ENCODE data around the gene ATP2B3. TPM values are rescaled to one million over a fixed set of nuclear protein-coding genes. Genes with fewer than 3 reads are reported as not detected.

The ATP2B3 gene
- total and polyA plus RNA-seq, 2 experiments from 2014 or later: 0.17 TPM; not detected in 1

DNA sequence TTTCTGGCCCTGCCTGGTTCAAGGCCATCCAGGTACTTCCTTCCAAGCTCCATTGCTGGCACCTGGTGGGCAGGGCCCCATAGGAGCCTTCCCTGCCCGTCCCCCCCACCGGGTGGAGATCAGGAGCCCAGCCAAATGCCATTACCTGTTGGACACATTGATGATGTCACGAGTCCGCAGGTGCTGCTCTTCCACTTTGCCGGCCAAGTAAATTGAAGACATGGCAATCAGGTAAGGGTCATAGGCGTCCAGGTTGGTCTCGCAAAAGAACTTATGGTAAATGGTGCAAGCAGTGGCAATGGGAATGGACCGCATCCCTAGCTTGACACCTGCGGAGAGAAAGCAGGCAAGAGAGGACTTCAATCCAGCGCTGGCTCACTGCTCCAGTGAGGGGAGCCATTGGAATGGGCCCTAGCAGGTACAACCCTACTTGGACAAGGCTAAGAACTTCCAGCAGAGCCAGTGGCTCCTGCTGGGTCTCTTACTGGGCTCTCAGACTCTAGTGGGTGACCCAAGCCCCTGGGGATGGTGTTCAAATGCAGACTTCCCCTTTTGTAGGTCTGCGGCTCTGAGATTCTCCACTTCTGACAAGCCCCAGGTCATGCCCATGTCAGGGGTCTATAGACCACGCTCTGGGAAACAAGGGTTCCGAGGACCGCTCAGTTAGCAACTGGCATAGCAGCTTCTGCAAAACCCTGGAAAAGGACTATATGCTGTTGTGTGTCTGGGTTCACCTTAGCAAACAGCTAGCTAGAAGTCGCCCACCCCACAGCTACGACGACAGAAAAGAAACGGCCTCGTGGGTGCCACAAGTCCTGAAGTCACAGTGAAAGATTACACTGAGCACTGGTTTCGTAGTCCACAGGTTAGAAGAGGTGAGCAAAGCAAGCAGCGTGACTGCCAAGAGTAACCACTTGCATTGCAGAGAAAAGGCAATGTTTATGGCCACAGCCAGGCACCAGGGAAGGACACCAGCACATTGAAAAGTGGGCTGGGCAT is 78.7 kb downstream of the ATP2B3 start:
- no peaks in the 10 kb centered on the region for H3K9me2 ChIP-seq (ENCODE audit: insufficient read depth)
- Mint-ChIP-seq H3K4me3 (no peak overlapping the region; the same call in 2 of the 3 replicates), H3K27me3 (ENCODE audit: insufficient read depth, low read depth, poor library complexity) (no peaks in the 10 kb centered on the region), H3K27ac (no peak overlapping the region), H3K9me3 (no peaks in the 10 kb centered on the region), H3K4me1 (peaks cover 11% of the 10 kb centered on the region; the same call in 2 of the 3 replicates), H3K36me3 (ENCODE audit: low read depth) (peaks cover 5% of the 10 kb centered on the region; the same call in 2 of the 3 replicates)
- TF ChIP-seq ZNF331 (CRISPR knock-in tag; IDR thresholded peaks at IDR 0.05; ENCODE audit: low read depth) (no peak), POLR2AphosphoS5 (IDR thresholded peaks at IDR 0.05; ENCODE audit: low read depth) (no peak), ZNF114 (CRISPR knock-in tag; IDR thresholded peaks at IDR 0.05) (no peak), EZH2phosphoT487 (IDR thresholded peaks at IDR 0.05; ENCODE audit: unreplicated experiment) (no peak), STAT1 (IDR thresholded peaks at IDR 0.05; ENCODE audit: unreplicated experiment) (no peak), JUNB (IDR thresholded peaks at IDR 0.05; ENCODE audit: unreplicated experiment) (no peak), CREB1 (CRISPR knock-in tag; IDR thresholded peaks at IDR 0.05; ENCODE audit: low read depth) (no peak)
- TF ChIP-seq, protein P1, sequence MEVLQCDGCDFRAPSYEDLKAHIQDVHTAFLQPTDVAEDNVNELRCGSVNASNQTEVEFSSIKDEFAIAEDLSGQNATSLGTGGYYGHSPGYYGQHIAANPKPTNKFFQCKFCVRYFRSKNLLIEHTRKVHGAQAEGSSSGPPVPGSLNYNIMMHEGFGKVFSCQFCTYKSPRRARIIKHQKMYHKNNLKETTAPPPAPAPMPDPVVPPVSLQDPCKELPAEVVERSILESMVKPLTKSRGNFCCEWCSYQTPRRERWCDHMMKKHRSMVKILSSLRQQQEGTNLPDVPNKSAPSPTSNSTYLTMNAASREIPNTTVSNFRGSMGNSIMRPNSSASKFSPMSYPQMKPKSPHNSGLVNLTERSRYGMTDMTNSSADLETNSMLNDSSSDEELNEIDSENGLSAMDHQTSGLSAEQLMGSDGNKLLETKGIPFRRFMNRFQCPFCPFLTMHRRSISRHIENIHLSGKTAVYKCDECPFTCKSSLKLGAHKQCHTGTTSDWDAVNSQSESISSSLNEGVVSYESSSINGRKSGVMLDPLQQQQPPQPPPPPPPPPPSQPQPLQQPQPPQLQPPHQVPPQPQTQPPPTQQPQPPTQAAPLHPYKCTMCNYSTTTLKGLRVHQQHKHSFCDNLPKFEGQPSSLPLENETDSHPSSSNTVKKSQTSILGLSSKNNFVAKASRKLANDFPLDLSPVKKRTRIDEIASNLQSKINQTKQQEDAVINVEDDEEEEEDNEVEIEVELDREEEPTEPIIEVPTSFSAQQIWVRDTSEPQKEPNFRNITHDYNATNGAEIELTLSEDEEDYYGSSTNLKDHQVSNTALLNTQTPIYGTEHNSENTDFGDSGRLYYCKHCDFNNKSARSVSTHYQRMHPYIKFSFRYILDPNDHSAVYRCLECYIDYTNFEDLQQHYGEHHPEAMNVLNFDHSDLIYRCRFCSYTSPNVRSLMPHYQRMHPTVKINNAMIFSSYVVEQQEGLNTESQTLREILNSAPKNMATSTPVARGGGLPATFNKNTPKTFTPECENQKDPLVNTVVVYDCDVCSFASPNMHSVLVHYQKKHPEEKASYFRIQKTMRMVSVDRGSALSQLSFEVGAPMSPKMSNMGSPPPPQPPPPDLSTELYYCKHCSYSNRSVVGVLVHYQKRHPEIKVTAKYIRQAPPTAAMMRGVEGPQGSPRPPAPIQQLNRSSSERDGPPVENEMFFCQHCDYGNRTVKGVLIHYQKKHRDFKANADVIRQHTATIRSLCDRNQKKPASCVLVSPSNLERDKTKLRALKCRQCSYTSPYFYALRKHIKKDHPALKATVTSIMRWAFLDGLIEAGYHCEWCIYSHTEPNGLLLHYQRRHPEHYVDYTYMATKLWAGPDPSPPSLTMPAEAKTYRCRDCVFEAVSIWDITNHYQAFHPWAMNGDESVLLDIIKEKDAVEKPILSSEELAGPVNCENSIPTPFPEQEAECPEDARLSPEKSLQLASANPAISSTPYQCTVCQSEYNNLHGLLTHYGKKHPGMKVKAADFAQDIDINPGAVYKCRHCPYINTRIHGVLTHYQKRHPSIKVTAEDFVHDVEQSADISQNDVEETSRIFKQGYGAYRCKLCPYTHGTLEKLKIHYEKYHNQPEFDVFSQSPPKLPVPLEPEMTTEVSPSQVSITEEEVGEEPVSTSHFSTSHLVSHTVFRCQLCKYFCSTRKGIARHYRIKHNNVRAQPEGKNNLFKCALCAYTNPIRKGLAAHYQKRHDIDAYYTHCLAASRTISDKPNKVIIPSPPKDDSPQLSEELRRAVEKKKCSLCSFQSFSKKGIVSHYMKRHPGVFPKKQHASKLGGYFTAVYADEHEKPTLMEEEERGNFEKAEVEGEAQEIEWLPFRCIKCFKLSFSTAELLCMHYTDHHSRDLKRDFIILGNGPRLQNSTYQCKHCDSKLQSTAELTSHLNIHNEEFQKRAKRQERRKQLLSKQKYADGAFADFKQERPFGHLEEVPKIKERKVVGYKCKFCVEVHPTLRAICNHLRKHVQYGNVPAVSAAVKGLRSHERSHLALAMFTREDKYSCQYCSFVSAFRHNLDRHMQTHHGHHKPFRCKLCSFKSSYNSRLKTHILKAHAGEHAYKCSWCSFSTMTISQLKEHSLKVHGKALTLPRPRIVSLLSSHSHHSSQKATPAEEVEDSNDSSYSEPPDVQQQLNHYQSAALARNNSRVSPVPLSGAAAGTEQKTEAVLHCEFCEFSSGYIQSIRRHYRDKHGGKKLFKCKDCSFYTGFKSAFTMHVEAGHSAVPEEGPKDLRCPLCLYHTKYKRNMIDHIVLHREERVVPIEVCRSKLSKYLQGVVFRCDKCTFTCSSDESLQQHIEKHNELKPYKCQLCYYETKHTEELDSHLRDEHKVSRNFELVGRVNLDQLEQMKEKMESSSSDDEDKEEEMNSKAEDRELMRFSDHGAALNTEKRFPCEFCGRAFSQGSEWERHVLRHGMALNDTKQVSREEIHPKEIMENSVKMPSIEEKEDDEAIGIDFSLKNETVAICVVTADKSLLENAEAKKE (CRISPR knock-in tag; IDR thresholded peaks at IDR 0.05): no peak
- TF ChIP-seq, protein P2, sequence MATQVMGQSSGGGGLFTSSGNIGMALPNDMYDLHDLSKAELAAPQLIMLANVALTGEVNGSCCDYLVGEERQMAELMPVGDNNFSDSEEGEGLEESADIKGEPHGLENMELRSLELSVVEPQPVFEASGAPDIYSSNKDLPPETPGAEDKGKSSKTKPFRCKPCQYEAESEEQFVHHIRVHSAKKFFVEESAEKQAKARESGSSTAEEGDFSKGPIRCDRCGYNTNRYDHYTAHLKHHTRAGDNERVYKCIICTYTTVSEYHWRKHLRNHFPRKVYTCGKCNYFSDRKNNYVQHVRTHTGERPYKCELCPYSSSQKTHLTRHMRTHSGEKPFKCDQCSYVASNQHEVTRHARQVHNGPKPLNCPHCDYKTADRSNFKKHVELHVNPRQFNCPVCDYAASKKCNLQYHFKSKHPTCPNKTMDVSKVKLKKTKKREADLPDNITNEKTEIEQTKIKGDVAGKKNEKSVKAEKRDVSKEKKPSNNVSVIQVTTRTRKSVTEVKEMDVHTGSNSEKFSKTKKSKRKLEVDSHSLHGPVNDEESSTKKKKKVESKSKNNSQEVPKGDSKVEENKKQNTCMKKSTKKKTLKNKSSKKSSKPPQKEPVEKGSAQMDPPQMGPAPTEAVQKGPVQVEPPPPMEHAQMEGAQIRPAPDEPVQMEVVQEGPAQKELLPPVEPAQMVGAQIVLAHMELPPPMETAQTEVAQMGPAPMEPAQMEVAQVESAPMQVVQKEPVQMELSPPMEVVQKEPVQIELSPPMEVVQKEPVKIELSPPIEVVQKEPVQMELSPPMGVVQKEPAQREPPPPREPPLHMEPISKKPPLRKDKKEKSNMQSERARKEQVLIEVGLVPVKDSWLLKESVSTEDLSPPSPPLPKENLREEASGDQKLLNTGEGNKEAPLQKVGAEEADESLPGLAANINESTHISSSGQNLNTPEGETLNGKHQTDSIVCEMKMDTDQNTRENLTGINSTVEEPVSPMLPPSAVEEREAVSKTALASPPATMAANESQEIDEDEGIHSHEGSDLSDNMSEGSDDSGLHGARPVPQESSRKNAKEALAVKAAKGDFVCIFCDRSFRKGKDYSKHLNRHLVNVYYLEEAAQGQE (IDR thresholded peaks at IDR 0.05; ENCODE audit: unreplicated experiment): no peak
- TF ChIP-seq, protein P3, sequence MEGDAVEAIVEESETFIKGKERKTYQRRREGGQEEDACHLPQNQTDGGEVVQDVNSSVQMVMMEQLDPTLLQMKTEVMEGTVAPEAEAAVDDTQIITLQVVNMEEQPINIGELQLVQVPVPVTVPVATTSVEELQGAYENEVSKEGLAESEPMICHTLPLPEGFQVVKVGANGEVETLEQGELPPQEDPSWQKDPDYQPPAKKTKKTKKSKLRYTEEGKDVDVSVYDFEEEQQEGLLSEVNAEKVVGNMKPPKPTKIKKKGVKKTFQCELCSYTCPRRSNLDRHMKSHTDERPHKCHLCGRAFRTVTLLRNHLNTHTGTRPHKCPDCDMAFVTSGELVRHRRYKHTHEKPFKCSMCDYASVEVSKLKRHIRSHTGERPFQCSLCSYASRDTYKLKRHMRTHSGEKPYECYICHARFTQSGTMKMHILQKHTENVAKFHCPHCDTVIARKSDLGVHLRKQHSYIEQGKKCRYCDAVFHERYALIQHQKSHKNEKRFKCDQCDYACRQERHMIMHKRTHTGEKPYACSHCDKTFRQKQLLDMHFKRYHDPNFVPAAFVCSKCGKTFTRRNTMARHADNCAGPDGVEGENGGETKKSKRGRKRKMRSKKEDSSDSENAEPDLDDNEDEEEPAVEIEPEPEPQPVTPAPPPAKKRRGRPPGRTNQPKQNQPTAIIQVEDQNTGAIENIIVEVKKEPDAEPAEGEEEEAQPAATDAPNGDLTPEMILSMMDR (conservative IDR thresholded peaks at IDR 0.05; ENCODE audit: low read depth in 2 of 2): no peak
- ATAC-seq (no peak), DNase-seq (ENCODE audit: low spot score) (no peak)
- H3K79me2 ChIP-seq (replicated peaks; ENCODE audit: insufficient read depth): peaks cover 8% of the 10 kb centered on the region
- H4K20me1 ChIP-seq (replicated peaks; ENCODE audit: insufficient read depth): no peaks in the 10 kb centered on the region; the same call in 1 of the 2 replicates
- H2AFZ ChIP-seq: no peak overlapping the region
- no peaks in the 10 kb centered on the region; the same call in 1 of the 2 replicates for H3K36me3 ChIP-seq (ENCODE audit: insufficient read depth)
- no peaks in the 10 kb centered on the region for H3F3A ChIP-seq (replicated peaks; ENCODE audit: low read depth)
- H3K27me3 ChIP-seq (ENCODE audit: insufficient read depth): 0 out of 2 replicates have a peak, but pooled peaks cover 4% of the 10 kb centered on the region
- no peak overlapping the region for H3K4me3 ChIP-seq
- no peaks in the 10 kb centered on the region for H3K4me1 ChIP-seq (ENCODE audit: insufficient read depth)
- H3K4me2 ChIP-seq: no peak overlapping the region
- no peak overlapping the region for H3K27ac ChIP-seq (ENCODE audit: low read depth)

Measured in GM23338 (cell line).